K562 (cell line): ENCODE data around the gene SPHK2. TPM values are rescaled to one million over a fixed set of nuclear protein-coding genes. Genes with fewer than 3 reads are reported as not detected.
A peak's percentile ranks its signal among the peaks of the same experiment; 100 is the strongest.

Experiments used
- ASH1L ChIP-seq: fragments of 450-650 bp; IDR thresholded peaks from 2 replicates; pipeline ENCODE4 v1.6.1; 2018; ENCODE audit warnings: borderline replicate concordance, mild to moderate bottlenecking, low read depth; ENCODE audit not compliant: partially characterized antibody
- CBX8 ChIP-seq: fragments of 200-600 bp; sonication (generic); IDR thresholded peaks from 2 replicates; pipeline ENCODE4 v1.6.1; 2012; ENCODE audit warnings: borderline replicate concordance, mixed run types, low read depth, mild to moderate bottlenecking, moderate library complexity, mixed read lengths, low read length, control low read depth, inconsistent platforms; ENCODE audit not compliant: poor library complexity, severe bottlenecking; ENCODE audit errors: extremely low read depth
- CHCHD3 ChIP-seq: fragments of 250-450 bp; sonication (Bioruptor Pico); IDR thresholded peaks from 2 replicates; pipeline ENCODE4 v2.1.2; 2022; ENCODE audit warnings: mild to moderate bottlenecking
- CREM ChIP-seq: IDR thresholded peaks from 2 replicates; pipeline ENCODE4 v1.6.1; 2014; ENCODE audit warnings: antibody characterized with exemption, low read depth
- CXXC5 ChIP-seq: fragments of 250-450 bp; sonication (Bioruptor Pico); IDR thresholded peaks from 2 replicates; pipeline ENCODE4 v1.8.0; 2022; ENCODE audit warnings: inconsistent platforms, mild to moderate bottlenecking, moderate library complexity
- EHMT2 ChIP-seq: fragments of 450-650 bp; IDR thresholded peaks from 2 replicates; pipeline ENCODE4 v1.6.1; 2018; ENCODE audit warnings: antibody characterized with exemption
- HCFC1 ChIP-seq: IDR thresholded peaks from 2 replicates; pipeline ENCODE4 v1.6.1; 2012; ENCODE audit warnings: low read depth, low read length, improper control_type of control experiment
- HDAC1 ChIP-seq, 2 experiments: fragments of 450-650 bp; IDR thresholded peaks; 2 replicates each; pipeline ENCODE4 v1.6.1; 2016 to 2017; ENCODE audit warnings: inconsistent platforms in 1 of 2, mild to moderate bottlenecking in 1 of 2, moderate library complexity in 1 of 2
- JUND ChIP-seq, 2 experiments: IDR thresholded peaks; 2 replicates in 1 of 2; 3 replicates in 1 of 2; pipeline ENCODE4 v1.6.1; 2011; ENCODE audit warnings: borderline replicate concordance in 2 of 2, low read depth in 2 of 2, low read length in 2 of 2, improper control_type of control experiment in 1 of 2, missing biosample characterization in 1 of 2, missing genetic modification characterization in 1 of 2, missing genetic modification reagents in 1 of 2
- KDM1A ChIP-seq, 2 experiments: fragments of 450-650 bp; IDR thresholded peaks; 2 replicates each; pipeline ENCODE4 v1.6.1; 2016; ENCODE audit warnings: mild to moderate bottlenecking in 2 of 2
- NELFE ChIP-seq: IDR thresholded peaks from 2 replicates; pipeline ENCODE4 v1.6.1; 2011; ENCODE audit warnings: mild to moderate bottlenecking; ENCODE audit not compliant: insufficient read depth, insufficient read length
- PCBP1 ChIP-seq: fragments of 200-400 bp; formaldehyde crosslinking; IDR thresholded peaks from 2 replicates; pipeline ENCODE4 v1.6.1; 2018; ENCODE audit warnings: mild to moderate bottlenecking, low read depth, low read length; ENCODE audit not compliant: poor library complexity, severe bottlenecking
- POLR2B ChIP-seq: fragments of 450-650 bp; IDR thresholded peaks from 2 replicates; pipeline ENCODE4 v1.6.1; 2018; ENCODE audit warnings: low read depth; ENCODE audit not compliant: partially characterized antibody
- PURB ChIP-seq: sonication (generic); formaldehyde crosslinking; IDR thresholded peaks from 2 replicates; pipeline ENCODE4 v1.9.0; 2021; ENCODE audit warnings: low read depth, mild to moderate bottlenecking, missing genetic modification reagents
- SPI1 ChIP-seq: IDR thresholded peaks from 2 replicates; pipeline ENCODE4 v1.6.1; 2011; ENCODE audit warnings: low read depth, low read length, control low read depth, borderline replicate concordance
- ZBTB7A ChIP-seq: IDR thresholded peaks from 2 replicates; pipeline ENCODE4 v1.6.1; 2011; ENCODE audit warnings: low read depth, mild to moderate bottlenecking, low read length, moderate library complexity, borderline replicate concordance; ENCODE audit not compliant: control insufficient read depth
- ZBTB8A ChIP-seq: fragments of 450-650 bp; IDR thresholded peaks from 2 replicates; pipeline ENCODE4 v1.6.1; 2018; ENCODE audit warnings: mild to moderate bottlenecking, moderate library complexity; ENCODE audit not compliant: partially characterized antibody
- ZNF133 ChIP-seq: fragments of 250-450 bp; sonication (Bioruptor Pico); IDR thresholded peaks from 2 replicates; pipeline ENCODE4 v1.4.0; 2020; ENCODE audit warnings: mild to moderate bottlenecking
- ZNF445 ChIP-seq: fragments of 250-450 bp; sonication (Bioruptor Pico); IDR thresholded peaks from 2 replicates; pipeline ENCODE4 v1.4.0; 2020; ENCODE audit warnings: low read depth, mild to moderate bottlenecking, moderate library complexity
- ZSCAN29 ChIP-seq: fragments of 450-650 bp; IDR thresholded peaks from 2 replicates; pipeline ENCODE4 v1.6.1; 2017
- polyA plus RNA-seq, 8 experiments: library from polyadenylated mRNA; depleted of rRNA in 4 of 8; stranded (reverse) in 5 of 8; unstranded in 3 of 8; fragments of >200 nt; fragmentation: Nextera tagmentation in 2 of 8; fragmentation: Illumina TruSeq in 1 of 8; extraction: Ambion mirVana in 2 of 8; extraction: Trizol in 1 of 8; gene quantifications; 2 replicates each; pipeline versions ENCODE4 v1.2.1 to v1.2.3, GENCODE V29; 2011 to 2014; ENCODE audit warnings: inconsistent platforms in 1 of 8, missing spikeins in 1 of 8
- total RNA-seq, 7 experiments: library from RNA; depleted of rRNA in 6 of 7; stranded (reverse); fragments of >200 nt in 6 of 7; fragmentation: Illumina TruSeq in 2 of 7; extraction: Trizol in 2 of 7; gene quantifications; 2 replicates each; pipeline versions ENCODE4 v1.2.1 to v1.2.3, GENCODE V29; 2011 to 2021; ENCODE audit warnings: low replicate concordance in 1 of 7
- TF ChIP-seq, protein P1 (sequence below): fragments of 150-350 bp; conservative IDR thresholded peaks from 2 replicates; pipeline ENCODE4 v1.6.1; 2014; ENCODE audit warnings: low read length
- TF ChIP-seq, protein P2 (sequence below): sonication (generic); formaldehyde crosslinking; IDR thresholded peaks from 2 replicates; pipeline ENCODE4 v1.8.0; 2022; ENCODE audit warnings: mild to moderate bottlenecking, missing genetic modification reagents

Gene SPHK2
- total and polyA plus RNA-seq, 9 of the 15 experiments (the other 6 are each of a cell fraction or from before 2014, with no cell fraction given) = 0.10 to 15.2 (median 2.9) TPM

DNA sequence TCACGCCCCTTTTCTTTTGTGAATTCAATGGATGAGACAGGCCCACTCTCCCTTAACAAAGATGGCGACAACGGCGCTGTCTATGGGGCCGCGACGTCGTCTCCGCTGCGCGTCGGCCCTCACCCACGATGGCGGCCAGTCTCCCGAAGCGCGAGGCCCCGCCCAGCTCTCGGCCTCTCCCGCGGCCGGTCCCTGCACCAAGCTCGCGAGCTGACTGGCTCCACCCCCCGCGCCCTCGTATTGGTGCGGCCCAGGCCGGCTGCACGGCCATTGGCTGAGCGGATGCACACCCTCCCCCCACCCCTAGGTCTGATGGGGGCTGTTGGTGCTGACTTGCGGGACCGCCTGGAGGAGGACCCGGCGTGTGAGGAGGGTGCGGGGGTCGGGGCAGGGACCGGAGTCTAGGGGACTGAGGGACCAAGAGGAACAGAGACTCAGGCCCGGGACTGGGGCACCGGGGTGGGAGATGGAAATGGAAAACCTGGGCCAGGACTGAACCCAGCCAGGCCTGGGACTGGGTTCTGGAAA, 4.8 kb downstream of the SPHK2 start (continued):
- TF ChIP-seq PCBP1 (peak; percentile 23), SPI1 (no peak), ZBTB7A (peak; percentile 23; the same call in 1 of the 2 replicates), HCFC1 (peak; percentile 90), ZBTB8A (no peak), POLR2B (no peak), EHMT2 (no peak), ZNF133 (CRISPR knock-in tag) (no peak), CREM (peak; percentile 96), JUND (IDR thresholded peaks at IDR 0.05; ENCODE audit: borderline replicate concordance, low read depth, low read length) (0 out of 2 replicates have a peak, but pooled peaks have one; percentile 40), JUND (tag; IDR thresholded peaks at IDR 0.05; ENCODE audit: borderline replicate concordance, low read depth, low read length) (no peak; the same call in 2 of the 3 replicates), ASH1L (peak; percentile 55), NELFE (no peak), CHCHD3 (CRISPR knock-in tag) (no peak), CBX8 (no peak), PURB (no peak), CXXC5 (CRISPR knock-in tag) (peak; percentile 88), ZNF445 (CRISPR knock-in tag) (no peak), HDAC1 (IDR thresholded peaks at IDR 0.05) (0 out of 4 replicates have a peak, but pooled peaks of 1 of the 2 experiments have one; percentile 2), KDM1A (IDR thresholded peaks at IDR 0.05) (no peak), ZSCAN29 (no peak)
- TF ChIP-seq, protein P1, sequence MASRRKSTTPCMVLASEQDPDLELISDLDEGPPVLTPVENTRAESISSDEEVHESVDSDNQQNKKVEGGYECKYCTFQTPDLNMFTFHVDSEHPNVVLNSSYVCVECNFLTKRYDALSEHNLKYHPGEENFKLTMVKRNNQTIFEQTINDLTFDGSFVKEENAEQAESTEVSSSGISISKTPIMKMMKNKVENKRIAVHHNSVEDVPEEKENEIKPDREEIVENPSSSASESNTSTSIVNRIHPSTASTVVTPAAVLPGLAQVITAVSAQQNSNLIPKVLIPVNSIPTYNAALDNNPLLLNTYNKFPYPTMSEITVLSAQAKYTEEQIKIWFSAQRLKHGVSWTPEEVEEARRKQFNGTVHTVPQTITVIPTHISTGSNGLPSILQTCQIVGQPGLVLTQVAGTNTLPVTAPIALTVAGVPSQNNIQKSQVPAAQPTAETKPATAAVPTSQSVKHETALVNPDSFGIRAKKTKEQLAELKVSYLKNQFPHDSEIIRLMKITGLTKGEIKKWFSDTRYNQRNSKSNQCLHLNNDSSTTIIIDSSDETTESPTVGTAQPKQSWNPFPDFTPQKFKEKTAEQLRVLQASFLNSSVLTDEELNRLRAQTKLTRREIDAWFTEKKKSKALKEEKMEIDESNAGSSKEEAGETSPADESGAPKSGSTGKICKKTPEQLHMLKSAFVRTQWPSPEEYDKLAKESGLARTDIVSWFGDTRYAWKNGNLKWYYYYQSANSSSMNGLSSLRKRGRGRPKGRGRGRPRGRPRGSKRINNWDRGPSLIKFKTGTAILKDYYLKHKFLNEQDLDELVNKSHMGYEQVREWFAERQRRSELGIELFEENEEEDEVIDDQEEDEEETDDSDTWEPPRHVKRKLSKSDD = no peak
- TF ChIP-seq, protein P2, sequence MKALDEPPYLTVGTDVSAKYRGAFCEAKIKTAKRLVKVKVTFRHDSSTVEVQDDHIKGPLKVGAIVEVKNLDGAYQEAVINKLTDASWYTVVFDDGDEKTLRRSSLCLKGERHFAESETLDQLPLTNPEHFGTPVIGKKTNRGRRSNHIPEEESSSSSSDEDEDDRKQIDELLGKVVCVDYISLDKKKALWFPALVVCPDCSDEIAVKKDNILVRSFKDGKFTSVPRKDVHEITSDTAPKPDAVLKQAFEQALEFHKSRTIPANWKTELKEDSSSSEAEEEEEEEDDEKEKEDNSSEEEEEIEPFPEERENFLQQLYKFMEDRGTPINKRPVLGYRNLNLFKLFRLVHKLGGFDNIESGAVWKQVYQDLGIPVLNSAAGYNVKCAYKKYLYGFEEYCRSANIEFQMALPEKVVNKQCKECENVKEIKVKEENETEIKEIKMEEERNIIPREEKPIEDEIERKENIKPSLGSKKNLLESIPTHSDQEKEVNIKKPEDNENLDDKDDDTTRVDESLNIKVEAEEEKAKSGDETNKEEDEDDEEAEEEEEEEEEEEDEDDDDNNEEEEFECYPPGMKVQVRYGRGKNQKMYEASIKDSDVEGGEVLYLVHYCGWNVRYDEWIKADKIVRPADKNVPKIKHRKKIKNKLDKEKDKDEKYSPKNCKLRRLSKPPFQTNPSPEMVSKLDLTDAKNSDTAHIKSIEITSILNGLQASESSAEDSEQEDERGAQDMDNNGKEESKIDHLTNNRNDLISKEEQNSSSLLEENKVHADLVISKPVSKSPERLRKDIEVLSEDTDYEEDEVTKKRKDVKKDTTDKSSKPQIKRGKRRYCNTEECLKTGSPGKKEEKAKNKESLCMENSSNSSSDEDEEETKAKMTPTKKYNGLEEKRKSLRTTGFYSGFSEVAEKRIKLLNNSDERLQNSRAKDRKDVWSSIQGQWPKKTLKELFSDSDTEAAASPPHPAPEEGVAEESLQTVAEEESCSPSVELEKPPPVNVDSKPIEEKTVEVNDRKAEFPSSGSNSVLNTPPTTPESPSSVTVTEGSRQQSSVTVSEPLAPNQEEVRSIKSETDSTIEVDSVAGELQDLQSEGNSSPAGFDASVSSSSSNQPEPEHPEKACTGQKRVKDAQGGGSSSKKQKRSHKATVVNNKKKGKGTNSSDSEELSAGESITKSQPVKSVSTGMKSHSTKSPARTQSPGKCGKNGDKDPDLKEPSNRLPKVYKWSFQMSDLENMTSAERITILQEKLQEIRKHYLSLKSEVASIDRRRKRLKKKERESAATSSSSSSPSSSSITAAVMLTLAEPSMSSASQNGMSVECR (CRISPR knock-in tag) = 0 out of 2 replicates have a peak, but pooled peaks have one; percentile 52
